Measurements from ENCODE around the gene MYO1B. TPM values are rescaled to one million over a fixed set of nuclear protein-coding genes. Genes with fewer than 3 reads are reported as not detected.

The MYO1B gene
- polyA plus RNA-seq, 3 donors = 0.01 TPM; not detected in 2

DNA sequence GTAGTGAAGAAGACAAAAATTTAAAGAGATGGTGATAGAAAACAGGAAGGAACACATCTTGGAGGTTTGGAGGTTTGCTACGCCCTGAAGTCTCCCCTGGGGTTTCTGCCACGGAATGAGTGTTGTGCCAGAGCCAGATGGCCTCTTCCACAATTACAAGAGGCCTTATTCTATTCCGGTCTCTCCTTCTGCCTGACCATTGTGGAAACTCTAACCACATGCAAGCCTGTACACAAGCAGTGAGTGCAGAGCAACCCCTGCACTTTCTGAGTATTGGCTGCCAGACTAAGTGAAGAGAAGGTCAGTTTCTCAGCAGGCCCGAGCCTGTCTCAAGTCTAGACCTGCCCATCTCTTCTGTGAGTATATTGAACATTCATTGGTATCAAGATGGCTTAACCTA is 22.7 kb upstream of the MYO1B start:
- intact Hi-C loops (cut with micrococcal nuclease) = no loop called here
- 57% methylated on average over 1 of the region's 4 CpGs for WGBS (ENCODE audit: insufficient coverage)
- TF ChIP-seq, protein P1, sequence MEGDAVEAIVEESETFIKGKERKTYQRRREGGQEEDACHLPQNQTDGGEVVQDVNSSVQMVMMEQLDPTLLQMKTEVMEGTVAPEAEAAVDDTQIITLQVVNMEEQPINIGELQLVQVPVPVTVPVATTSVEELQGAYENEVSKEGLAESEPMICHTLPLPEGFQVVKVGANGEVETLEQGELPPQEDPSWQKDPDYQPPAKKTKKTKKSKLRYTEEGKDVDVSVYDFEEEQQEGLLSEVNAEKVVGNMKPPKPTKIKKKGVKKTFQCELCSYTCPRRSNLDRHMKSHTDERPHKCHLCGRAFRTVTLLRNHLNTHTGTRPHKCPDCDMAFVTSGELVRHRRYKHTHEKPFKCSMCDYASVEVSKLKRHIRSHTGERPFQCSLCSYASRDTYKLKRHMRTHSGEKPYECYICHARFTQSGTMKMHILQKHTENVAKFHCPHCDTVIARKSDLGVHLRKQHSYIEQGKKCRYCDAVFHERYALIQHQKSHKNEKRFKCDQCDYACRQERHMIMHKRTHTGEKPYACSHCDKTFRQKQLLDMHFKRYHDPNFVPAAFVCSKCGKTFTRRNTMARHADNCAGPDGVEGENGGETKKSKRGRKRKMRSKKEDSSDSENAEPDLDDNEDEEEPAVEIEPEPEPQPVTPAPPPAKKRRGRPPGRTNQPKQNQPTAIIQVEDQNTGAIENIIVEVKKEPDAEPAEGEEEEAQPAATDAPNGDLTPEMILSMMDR (IDR thresholded peaks at IDR 0.05) = no peak

DNA sequence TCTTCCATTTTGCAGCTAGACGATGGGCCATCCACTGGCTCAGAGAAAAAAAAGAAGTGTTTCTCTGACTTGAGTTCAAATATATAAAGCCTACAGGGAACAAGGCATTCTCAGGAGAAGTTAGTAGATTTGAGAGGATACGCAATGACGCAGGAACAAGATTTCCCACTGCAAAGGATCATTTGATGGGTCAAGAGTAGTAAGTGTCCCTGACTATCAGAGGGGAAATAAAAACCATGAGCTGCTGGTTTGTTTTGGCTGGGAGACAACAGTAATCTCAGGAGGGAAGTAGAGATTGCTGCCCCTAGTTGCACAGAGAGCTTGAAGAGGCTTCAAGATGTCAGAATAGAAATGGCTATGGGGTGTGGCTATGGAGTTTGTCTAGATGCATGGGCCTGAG is 22.3 kb upstream of the MYO1B start:
- Histone ChIP-seq H3K79me2 (ENCODE audit: insufficient read depth, low read length) (no peaks in the 10 kb centered on the region), H2AFZ (ENCODE audit: insufficient read depth, low read depth, low read length, poor library complexity, severe bottlenecking) (no peak overlapping the region), H3K27ac (ENCODE audit: low read depth in 1 of 2, low read length in 2 of 2) (no peak overlapping the region), H3K4me2 (replicated peaks; ENCODE audit: extremely low read depth, low read length, poor library complexity, severe bottlenecking) (no peak overlapping the region), H3K9me3 (replicated peaks in 1 of 2; ENCODE audit: control insufficient read depth in 1 of 2, insufficient read depth in 1 of 2, low read length in 2 of 2) (no peaks in the 10 kb centered on the region), H3K36me3 (replicated peaks in 1 of 2; ENCODE audit: control insufficient read depth in 1 of 2, insufficient read depth in 2 of 2, low read length in 2 of 2) (no peaks in the 10 kb centered on the region), H3K4me1 (ENCODE audit: control insufficient read depth in 1 of 2, insufficient read depth in 2 of 2, low read length in 2 of 2) (no peaks in the 10 kb centered on the region), H3K4me3 (replicated peaks in 1 of 3; ENCODE audit: low read depth in 2 of 3, low read length in 3 of 3) (no peak overlapping the region), H3K27me3 (ENCODE audit: control insufficient read depth in 2 of 2, insufficient read depth in 2 of 2, low read length in 2 of 2) (no peaks in the 10 kb centered on the region), H4K20me1 (ENCODE audit: insufficient read depth, low read length) (no peaks in the 10 kb centered on the region), H3K9ac (ENCODE audit: insufficient read depth, low read length, poor library complexity, severe bottlenecking) (no peak overlapping the region)
- 95% methylated on average over 2 of the region's 3 CpGs for WGBS (ENCODE audit: insufficient coverage)
- Mint-ChIP-seq H3K27ac (no peak overlapping the region), H3K27me3 (ENCODE audit: low read depth in 3 of 3) (peaks cover 0 to 2% (median 1%) of the 10 kb centered on the region in 3 donors), H3K9me3 (peaks cover 0 to 2% (median 0%) of the 10 kb centered on the region in 7 donors), H3K36me3 (no peaks in the 10 kb centered on the region), H3K4me1 (no peaks in the 10 kb centered on the region), H3K4me3 (no peak overlapping the region)
- DNase-seq = no peak
- TF ChIP-seq, protein P1 (IDR thresholded peaks at IDR 0.05) = no peak
- intact Hi-C loops (cut with micrococcal nuclease) = no loop called here

More for the DNA sequence above, 22.7 kb upstream of the MYO1B start:
- Histone ChIP-seq H3K27ac (ENCODE audit: low read depth in 1 of 2, low read length in 2 of 2) (no peak overlapping the region), H3K9ac (ENCODE audit: insufficient read depth, low read length, poor library complexity, severe bottlenecking) (no peak overlapping the region), H3K9me3 (replicated peaks in 1 of 2; ENCODE audit: control insufficient read depth in 1 of 2, insufficient read depth in 1 of 2, low read length in 2 of 2) (no peaks in the 10 kb centered on the region), H3K27me3 (ENCODE audit: control insufficient read depth in 2 of 2, insufficient read depth in 2 of 2, low read length in 2 of 2) (no peaks in the 10 kb centered on the region), H4K20me1 (ENCODE audit: insufficient read depth, low read length) (no peaks in the 10 kb centered on the region), H3K4me3 (replicated peaks in 1 of 3; ENCODE audit: low read depth in 2 of 3, low read length in 3 of 3) (no peak overlapping the region), H3K36me3 (replicated peaks in 1 of 2; ENCODE audit: control insufficient read depth in 1 of 2, insufficient read depth in 2 of 2, low read length in 2 of 2) (no peaks in the 10 kb centered on the region), H3K79me2 (ENCODE audit: insufficient read depth, low read length) (no peaks in the 10 kb centered on the region), H2AFZ (ENCODE audit: insufficient read depth, low read depth, low read length, poor library complexity, severe bottlenecking) (no peak overlapping the region), H3K4me2 (replicated peaks; ENCODE audit: extremely low read depth, low read length, poor library complexity, severe bottlenecking) (no peak overlapping the region), H3K4me1 (ENCODE audit: control insufficient read depth in 1 of 2, insufficient read depth in 2 of 2, low read length in 2 of 2) (no peaks in the 10 kb centered on the region)
- Mint-ChIP-seq H3K9me3 (peaks cover 0 to 2% (median 0%) of the 10 kb centered on the region in 7 donors), H3K27me3 (ENCODE audit: low read depth in 3 of 3) (peaks cover 0 to 2% (median 1%) of the 10 kb centered on the region in 3 donors), H3K27ac (no peak overlapping the region), H3K4me3 (no peak overlapping the region), H3K36me3 (no peaks in the 10 kb centered on the region), H3K4me1 (no peaks in the 10 kb centered on the region)
- no peak for DNase-seq

All from CD14-positive monocyte (primary cell).